Neural progenitor cell (in vitro differentiated cells): ENCODE data around the gene TWIST1. TPM values are rescaled to one million over a fixed set of nuclear protein-coding genes. Genes with fewer than 3 reads are reported as not detected.
A peak's percentile ranks its signal among the peaks of the same experiment; 100 is the strongest.

Source experiments
- DNase-seq: peaks from one replicate; pipeline ENCODE4 v3.0.0-alpha.2; 2016; ENCODE audit warnings: low spot score
- H2AFZ ChIP-seq: fragments of 200-600 bp; sonication (generic); replicated peaks from 2 replicates; pipeline ENCODE4 v1.6.1; 2016; ENCODE audit warnings: antibody characterized with exemption
- H3F3A ChIP-seq: fragments of 200-600 bp; sonication (generic); 2 replicates; pipeline ENCODE4 v1.6.1; 2016; ENCODE audit warnings: antibody characterized with exemption, low read depth
- H3K27ac ChIP-seq: fragments of 200-600 bp; sonication (generic); 2 replicates; pipeline ENCODE4 v1.5.1; 2016; ENCODE audit warnings: mild to moderate bottlenecking
- H3K27me3 ChIP-seq: fragments of 200-600 bp; sonication (generic); 2 replicates; pipeline ENCODE4 v1.6.1; 2016; ENCODE audit warnings: mild to moderate bottlenecking, moderate library complexity
- H3K36me3 ChIP-seq: fragments of 200-600 bp; sonication (generic); 2 replicates; pipeline ENCODE4 v1.5.1; 2016
- H3K4me1 ChIP-seq: fragments of 200-600 bp; sonication (generic); 2 replicates; pipeline ENCODE4 v1.6.1; 2016; ENCODE audit warnings: mixed run types
- H3K4me2 ChIP-seq: fragments of 200-600 bp; sonication (generic); 2 replicates; pipeline ENCODE4 v1.6.1; 2016
- H3K4me3 ChIP-seq: fragments of 200-600 bp; sonication (generic); 2 replicates; pipeline ENCODE4 v1.5.1; 2016
- H3K79me2 ChIP-seq: fragments of 200-600 bp; sonication (generic); 2 replicates; pipeline ENCODE4 v1.6.1; 2016; ENCODE audit warnings: low read depth
- H3K9ac ChIP-seq: fragments of 200-600 bp; sonication (generic); 2 replicates; pipeline ENCODE4 v1.6.1; 2016
- H3K9me3 ChIP-seq: fragments of 200-600 bp; sonication (generic); 2 replicates; pipeline ENCODE4 v1.5.1; 2016; ENCODE audit warnings: low read depth
- H4K20me1 ChIP-seq: fragments of 200-600 bp; sonication (generic); 2 replicates; pipeline ENCODE4 v1.6.1; 2016; ENCODE audit warnings: low read depth
- H3K27ac Mint-ChIP-seq: 3 replicates; pipeline ENCODE4 v1.8.0; 2021; ENCODE audit warnings: mixed read lengths
- H3K27me3 Mint-ChIP-seq: 2 replicates; pipeline ENCODE4 v1.8.0; 2022; ENCODE audit warnings: low read depth, mild to moderate bottlenecking, inconsistent platforms, moderate library complexity, mixed read lengths; ENCODE audit not compliant: insufficient read depth
- H3K36me3 Mint-ChIP-seq: 3 replicates; pipeline ENCODE4 v1.8.0; 2021; ENCODE audit warnings: mixed read lengths
- H3K4me1 Mint-ChIP-seq: 3 replicates; pipeline ENCODE4 v1.8.0; 2021; ENCODE audit warnings: mixed read lengths
- H3K4me3 Mint-ChIP-seq: 3 replicates; pipeline ENCODE4 v1.8.0; 2021; ENCODE audit warnings: mild to moderate bottlenecking, moderate library complexity, mixed read lengths
- H3K9me3 Mint-ChIP-seq: 3 replicates; pipeline ENCODE4 v1.8.0; 2020; ENCODE audit warnings: mixed read lengths
- EZH2 ChIP-seq: fragments of 200-600 bp; sonication (generic); IDR thresholded peaks from 2 replicates; pipeline ENCODE4 v1.6.1; 2017; ENCODE audit warnings: antibody characterized with exemption, mild to moderate bottlenecking, moderate library complexity
- EZH2phosphoT487 ChIP-seq: fragments of 200-600 bp; sonication (generic); IDR thresholded peaks from 2 replicates; pipeline ENCODE4 v1.6.1; 2017; ENCODE audit warnings: antibody characterized with exemption
- total RNA-seq: library from RNA; depleted of rRNA; stranded (reverse); fragments of >200 nt; gene quantifications from 2 replicates; pipeline ENCODE4 v1.2.3, GENCODE V29; 2015; ENCODE audit warnings: low replicate concordance
- TF ChIP-seq, protein P1 (sequence below): fragments of 200-600 bp; sonication (generic); IDR thresholded peaks from 2 replicates; pipeline ENCODE4 v1.5.1; 2017; ENCODE audit warnings: antibody characterized with exemption, mild to moderate bottlenecking

The TWIST1 gene
- total RNA-seq, 1 donor from 2014 or later, result not detected

DNA sequence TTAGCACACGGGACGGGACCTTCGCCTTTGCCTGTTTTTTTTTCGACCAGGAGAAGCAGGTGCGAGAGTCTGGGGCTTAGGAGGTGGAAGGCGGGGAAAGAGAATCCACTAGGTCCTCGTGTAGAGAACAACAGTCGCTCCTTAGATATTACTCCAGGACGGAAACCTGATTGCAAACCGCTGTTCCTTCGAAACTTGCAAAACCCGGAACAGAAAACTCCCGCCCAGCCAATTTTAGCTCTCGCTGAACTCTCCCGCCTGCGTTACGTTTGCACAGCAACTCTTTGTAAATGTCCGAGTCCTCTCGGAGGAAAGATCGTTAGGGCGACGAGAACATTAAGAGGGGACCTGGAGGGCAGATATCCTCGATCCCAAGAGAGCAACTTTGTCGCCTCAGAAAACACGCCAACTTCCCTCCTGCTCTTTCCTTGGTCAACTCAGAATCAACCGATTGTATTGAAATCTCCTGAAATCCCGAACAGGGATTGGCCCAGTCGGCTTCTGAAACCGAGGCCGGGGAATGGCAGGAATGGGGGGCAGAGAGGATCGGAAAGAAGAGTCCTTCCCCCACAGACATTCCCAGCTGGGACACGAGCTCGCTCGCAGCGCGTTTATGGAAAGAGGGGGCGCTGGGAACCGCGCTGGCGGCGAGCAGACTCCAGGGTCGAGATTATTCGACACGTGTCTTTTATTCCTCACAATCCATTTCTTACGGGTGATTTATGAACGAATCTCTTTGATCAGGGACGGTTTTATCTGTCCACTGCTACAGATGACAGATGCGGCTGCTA lies 9.9 kb downstream of the TWIST1 start:
- Histone ChIP-seq H3K9ac (no peak overlapping the region), H3K27me3 (peaks cover 100% of the 10 kb centered on the region), H3K4me3 (peak overlapping the region; percentile 36), H3K27ac (no peak overlapping the region), H3K9me3 (no peaks in the 10 kb centered on the region), H2AFZ (peak overlapping the region; percentile 51), H3K4me2 (peak overlapping the region; percentile 73), H3K79me2 (no peaks in the 10 kb centered on the region), H3K4me1 (peaks cover 19% of the 10 kb centered on the region), H4K20me1 (peaks cover 68% of the 10 kb centered on the region), H3K36me3 (no peaks in the 10 kb centered on the region), H3F3A (peaks cover 40% of the 10 kb centered on the region)
- peak; percentile 66 for DNase-seq
- TF ChIP-seq, protein P1, sequence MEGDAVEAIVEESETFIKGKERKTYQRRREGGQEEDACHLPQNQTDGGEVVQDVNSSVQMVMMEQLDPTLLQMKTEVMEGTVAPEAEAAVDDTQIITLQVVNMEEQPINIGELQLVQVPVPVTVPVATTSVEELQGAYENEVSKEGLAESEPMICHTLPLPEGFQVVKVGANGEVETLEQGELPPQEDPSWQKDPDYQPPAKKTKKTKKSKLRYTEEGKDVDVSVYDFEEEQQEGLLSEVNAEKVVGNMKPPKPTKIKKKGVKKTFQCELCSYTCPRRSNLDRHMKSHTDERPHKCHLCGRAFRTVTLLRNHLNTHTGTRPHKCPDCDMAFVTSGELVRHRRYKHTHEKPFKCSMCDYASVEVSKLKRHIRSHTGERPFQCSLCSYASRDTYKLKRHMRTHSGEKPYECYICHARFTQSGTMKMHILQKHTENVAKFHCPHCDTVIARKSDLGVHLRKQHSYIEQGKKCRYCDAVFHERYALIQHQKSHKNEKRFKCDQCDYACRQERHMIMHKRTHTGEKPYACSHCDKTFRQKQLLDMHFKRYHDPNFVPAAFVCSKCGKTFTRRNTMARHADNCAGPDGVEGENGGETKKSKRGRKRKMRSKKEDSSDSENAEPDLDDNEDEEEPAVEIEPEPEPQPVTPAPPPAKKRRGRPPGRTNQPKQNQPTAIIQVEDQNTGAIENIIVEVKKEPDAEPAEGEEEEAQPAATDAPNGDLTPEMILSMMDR, result no peak
- TF ChIP-seq EZH2phosphoT487, result peak; percentile 63
- TF ChIP-seq EZH2, result peak; percentile 75
- no peaks in the 10 kb centered on the region for H3K36me3 Mint-ChIP-seq
- no peaks in the 10 kb centered on the region for H3K9me3 Mint-ChIP-seq
- peaks cover 27% of the 10 kb centered on the region for H3K4me1 Mint-ChIP-seq
- no peak overlapping the region for H3K27ac Mint-ChIP-seq
- H3K27me3 Mint-ChIP-seq, result peaks cover 75% of the 10 kb centered on the region
- H3K4me3 Mint-ChIP-seq, result peak overlapping the region; percentile 83

DNA sequence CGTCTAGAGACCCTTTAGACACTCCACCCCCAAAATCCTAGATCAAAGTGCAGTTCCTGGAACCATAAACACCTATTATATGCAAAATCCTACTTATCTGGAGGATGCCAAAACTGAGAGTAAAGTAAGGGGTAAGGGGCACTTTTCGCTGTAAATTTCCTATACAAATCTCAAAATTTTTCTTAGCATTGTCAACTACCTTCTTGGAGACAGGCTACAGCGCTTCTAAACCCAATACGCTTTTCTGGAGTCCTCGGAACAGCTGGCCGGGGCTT lies 10.4 kb downstream of the TWIST1 start:
- Histone ChIP-seq H3K27me3 (peaks cover 100% of the 10 kb centered on the region), H3K4me1 (peaks cover 19% of the 10 kb centered on the region), H3K36me3 (no peaks in the 10 kb centered on the region), H3F3A (peaks cover 40% of the 10 kb centered on the region), H3K27ac (no peak overlapping the region), H3K9me3 (no peaks in the 10 kb centered on the region), H2AFZ (no peak overlapping the region), H3K4me3 (peak overlapping the region; percentile 36), H3K9ac (no peak overlapping the region), H4K20me1 (peaks cover 63% of the 10 kb centered on the region), H3K79me2 (no peaks in the 10 kb centered on the region), H3K4me2 (peak overlapping the region; percentile 73)
- peak overlapping the region; percentile 83 for H3K4me3 Mint-ChIP-seq
- TF ChIP-seq EZH2, result peak; percentile 91
- TF ChIP-seq EZH2phosphoT487, result peak; percentile 62
- TF ChIP-seq, protein P1, result no peak
- no peaks in the 10 kb centered on the region for H3K9me3 Mint-ChIP-seq
- peaks cover 70% of the 10 kb centered on the region for H3K27me3 Mint-ChIP-seq
- H3K27ac Mint-ChIP-seq, result no peak overlapping the region
- peak; percentile 51 for DNase-seq
- peaks cover 27% of the 10 kb centered on the region for H3K4me1 Mint-ChIP-seq
- no peaks in the 10 kb centered on the region for H3K36me3 Mint-ChIP-seq

DNA sequence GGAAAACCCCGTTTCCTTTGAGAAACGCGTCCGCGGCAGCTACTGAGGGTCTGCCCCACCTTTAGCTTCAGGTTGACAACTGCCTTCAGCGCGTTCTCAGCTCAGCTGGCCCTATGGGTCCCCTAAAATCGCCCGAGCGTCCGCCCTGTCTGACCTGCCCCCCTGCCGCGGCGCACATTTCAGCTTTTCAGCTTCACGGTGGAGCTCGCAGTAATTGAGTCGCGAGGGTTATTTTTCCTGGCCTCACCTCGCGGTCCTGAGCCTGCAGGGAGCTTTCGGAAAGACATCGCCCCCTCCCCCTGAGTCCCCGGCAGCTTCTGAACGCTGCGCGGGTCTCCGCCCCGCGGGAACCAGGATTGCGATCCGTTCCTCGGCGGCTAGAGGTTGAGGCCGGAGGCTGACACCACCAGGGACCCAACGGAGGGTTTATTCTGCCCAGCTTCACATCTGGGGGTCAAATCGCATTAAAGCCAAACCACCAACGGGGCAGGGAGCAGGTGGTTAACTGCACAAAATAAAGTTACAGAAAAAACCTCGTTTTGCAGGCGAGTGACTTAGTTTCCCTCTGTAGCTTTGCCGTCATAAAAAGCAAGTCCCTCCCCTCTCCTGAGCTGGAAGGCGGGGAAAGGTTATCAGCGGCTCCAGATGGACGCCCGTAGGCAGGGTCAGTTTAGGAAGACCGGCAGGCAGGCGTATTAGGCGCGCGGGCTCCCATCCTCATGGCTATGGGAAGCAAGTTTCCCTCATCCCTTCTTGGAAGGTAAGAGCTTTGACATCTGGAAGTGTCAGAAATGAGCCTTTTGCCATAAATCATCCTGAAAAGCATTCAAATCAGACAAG lies 11.0 kb downstream of the TWIST1 start:
- peak overlapping the region; percentile 73 for H3K4me2 ChIP-seq
- TF ChIP-seq, protein P1, result no peak
- TF ChIP-seq EZH2 (peak; percentile 92), EZH2phosphoT487 (peak; percentile 69)
- peak; percentile 77 for DNase-seq
- Mint-ChIP-seq H3K9me3 (no peaks in the 10 kb centered on the region), H3K4me3 (peak overlapping the region; percentile 83), H3K27me3 (peaks cover 64% of the 10 kb centered on the region), H3K4me1 (peaks cover 24% of the 10 kb centered on the region), H3K36me3 (no peaks in the 10 kb centered on the region), H3K27ac (no peak overlapping the region)
- no peaks in the 10 kb centered on the region for H3K9me3 ChIP-seq
- no peaks in the 10 kb centered on the region for H3K36me3 ChIP-seq
- no peaks in the 10 kb centered on the region for H3K79me2 ChIP-seq
- no peak overlapping the region for H2AFZ ChIP-seq
- H3K27ac ChIP-seq, result no peak overlapping the region
- no peak overlapping the region for H3K9ac ChIP-seq
- peaks cover 19% of the 10 kb centered on the region for H3K4me1 ChIP-seq
- H3F3A ChIP-seq, result peaks cover 40% of the 10 kb centered on the region
- peaks cover 57% of the 10 kb centered on the region for H4K20me1 ChIP-seq
- H3K27me3 ChIP-seq, result peaks cover 100% of the 10 kb centered on the region
- peak overlapping the region; percentile 36 for H3K4me3 ChIP-seq
